HFF-Myc (cell line): ENCODE measurements around the gene LRCOL1.

Experiments used
- DNase-seq: peaks from one replicate; pipeline ENCODE4 v3.0.0-alpha.2; 2011; ENCODE audit warnings: low read depth; ENCODE audit errors: extremely low read depth
- H3K4me3 ChIP-seq: replicated peaks from 2 replicates; pipeline ENCODE4 v1.5.1; 2011; ENCODE audit warnings: low read depth, mild to moderate bottlenecking, control low read depth, low read length
- CTCF ChIP-seq: IDR thresholded peaks from 2 replicates; pipeline ENCODE4 v1.5.1; 2012; ENCODE audit warnings: mild to moderate bottlenecking, low read depth, low read length, control low read depth; ENCODE audit errors: missing control alignments

The LRCOL1 gene

GRCh38 chr12:132570635-132571034 lies 39.7 kb downstream of the LRCOL1 start:
- DNase-seq: no peak
- no peak overlapping the region for H3K4me3 ChIP-seq
- no peak for TF ChIP-seq CTCF

GRCh38 chr12:132569856-132570480 lies 40.4 kb downstream of the LRCOL1 start:
- TF ChIP-seq CTCF: no peak
- no peak overlapping the region for H3K4me3 ChIP-seq
- no peak for DNase-seq

- no peak for TF ChIP-seq CTCF
- DNase-seq: no peak
- H3K4me3 ChIP-seq: no peak overlapping the region
Measured at GRCh38 chr12:132568826-132569480, 41.4 kb downstream of the LRCOL1 start.

GRCh38 chr12:132568301-132568700 lies 42.1 kb downstream of the LRCOL1 start:
- DNase-seq: no peak
- no peak for TF ChIP-seq CTCF
- no peak overlapping the region for H3K4me3 ChIP-seq

- TF ChIP-seq CTCF: no peak
- DNase-seq: no peak
- H3K4me3 ChIP-seq: no peak overlapping the region
Measured at GRCh38 chr12:132566516-132567131, 43.8 kb downstream of the LRCOL1 start.

GRCh38 chr12:132565365-132565764 lies 45.0 kb downstream of the LRCOL1 start:
- TF ChIP-seq CTCF: no peak
- no peak for DNase-seq
- H3K4me3 ChIP-seq: no peak overlapping the region

GRCh38 chr12:132563911-132564310 lies 46.5 kb downstream of the LRCOL1 start:
- TF ChIP-seq CTCF: no peak
- no peak for DNase-seq
- H3K4me3 ChIP-seq: no peak overlapping the region
